Measurements from ENCODE around the gene OGDH. TPM values are rescaled to one million over a fixed set of nuclear protein-coding genes. Genes with fewer than 3 reads are reported as not detected.

The OGDH gene
- total RNA-seq, 1 experiment from 2014 or later: 69.1 TPM

- no peak for TF ChIP-seq REST (IDR thresholded peaks at IDR 0.05; ENCODE audit: low read depth)
- no peak for TF ChIP-seq ZFX (IDR thresholded peaks at IDR 0.05)
- TF ChIP-seq POLR2AphosphoS5 (IDR thresholded peaks at IDR 0.05; ENCODE audit: low read depth, low read length): no peak
- no peak for TF ChIP-seq TCF7L2 (IDR thresholded peaks at IDR 0.05; ENCODE audit: borderline replicate concordance, extremely low read depth, insufficient read depth, insufficient read length)
- no peak for TF ChIP-seq RAD21 (IDR thresholded peaks at IDR 0.05; ENCODE audit: low read depth)
- TF ChIP-seq EZH2phosphoT487 (IDR thresholded peaks at IDR 0.05; ENCODE audit: borderline replicate concordance): no peak
- no peak for TF ChIP-seq ELF1 (IDR thresholded peaks at IDR 0.05; ENCODE audit: borderline replicate concordance, low read depth)
- TF ChIP-seq EZH2 (IDR thresholded peaks at IDR 0.05): no peak
Measured at GRCh38 chr7:44694766-44695165, 88.3 kb downstream of the OGDH start (continued).

GRCh38 chr7:44695756-44696155 lies 89.3 kb downstream of the OGDH start:
- peaks cover 13 to 34% of the 10 kb centered on the region in 2 experiments; a peak in 2 of 4 replicates for H3K36me3 ChIP-seq (ENCODE audit: control insufficient read depth in 1 of 2, insufficient read depth in 2 of 2, low read length in 2 of 2)
- H3K27ac ChIP-seq (ENCODE audit: low read depth, low read length): no peak overlapping the region
- no peaks in the 10 kb centered on the region for H3K79me2 ChIP-seq (ENCODE audit: insufficient read depth, low read length)
- POLR2A ChIA-PET: no interaction called here
- TF ChIP-seq EZH2 (IDR thresholded peaks at IDR 0.05) (no peak), RAD21 (IDR thresholded peaks at IDR 0.05; ENCODE audit: low read depth) (no peak), EZH2phosphoT487 (IDR thresholded peaks at IDR 0.05; ENCODE audit: borderline replicate concordance) (no peak), CBX3 (IDR thresholded peaks at IDR 0.05; ENCODE audit: low read depth) (no peak), MAX (IDR thresholded peaks at IDR 0.05) (no peak), TCF7L2 (IDR thresholded peaks at IDR 0.05; ENCODE audit: borderline replicate concordance, extremely low read depth, insufficient read depth, insufficient read length) (no peak), SRF (IDR thresholded peaks at IDR 0.05; ENCODE audit: low read depth) (no peak), ATF3 (IDR thresholded peaks at IDR 0.05) (no peak), POLR2A (IDR thresholded peaks at IDR 0.05; ENCODE audit: borderline replicate concordance, extremely low read depth, insufficient read depth, insufficient read length) (no peak), ZFX (IDR thresholded peaks at IDR 0.05) (no peak), CEBPB (IDR thresholded peaks at IDR 0.05; ENCODE audit: low read depth) (no peak)
- no peak overlapping the region for H3K4me2 ChIP-seq (ENCODE audit: low read length)
- peaks cover 10 to 20% of the 10 kb centered on the region in 2 experiments for H3K4me1 ChIP-seq (ENCODE audit: control insufficient read depth in 1 of 2, insufficient read depth in 2 of 2, low read length in 2 of 2)
- H3K9ac ChIP-seq (ENCODE audit: low read length): no peak overlapping the region
- no TSS peak for BruUV-seq (replicated peaks)
- no peaks in the 10 kb centered on the region for H3K27me3 ChIP-seq (ENCODE audit: insufficient read depth, low read length)
- RAD21 ChIA-PET (ENCODE audit: low non-redundant PET in 1 of 2, low total read pairs in 2 of 2, uncharacterized antibody in 2 of 2, unreplicated experiment in 2 of 2): no interaction called here
- H4K20me1 ChIP-seq (ENCODE audit: insufficient read depth): no peaks in the 10 kb centered on the region
- H3K4me3 ChIP-seq (replicated peaks in 1 of 2; ENCODE audit: low read depth in 1 of 2, low read length in 2 of 2): no peak overlapping the region
- ATAC-seq (no peak), DNase-seq (ENCODE audit: low read depth, low spot score) (no peak)
- H2AFZ ChIP-seq (ENCODE audit: low read depth, low read length, poor library complexity, severe bottlenecking): no peak overlapping the region
- intact Hi-C loops (cut with micrococcal nuclease): no loop called here
- CTCF ChIA-PET: no interaction called here
- peaks cover 0 to 5% of the 10 kb centered on the region in 2 experiments; a peak in 1 of 4 replicates for H3K9me3 ChIP-seq (ENCODE audit: control insufficient read depth in 1 of 2, insufficient read depth in 1 of 2, low read depth in 1 of 2, low read length in 2 of 2)
- H3K9me2 ChIP-seq (ENCODE audit: insufficient read depth): no peaks in the 10 kb centered on the region

All from HCT116 (cell line).